GM11168 (cell line): ENCODE results near the gene GALM.
"Not testable (repeated sequence)": the region's sequence is repeated elsewhere in the genome, so short reads cannot be mapped to it uniquely, and the experiment has no call there.

ENCODE experiments used
- in situ Hi-C: fragments of 300-500 bp; cut with MboI; formaldehyde crosslinking; loops from one replicate; pipeline ENCODE4 v1.12.0; 2022; ENCODE audit warnings: low sequenced_read_pairs; ENCODE audit not compliant: unreplicated experiment

The GALM gene

GRCh38 chr2:38671946-38672345 is 6.0 kb downstream of the GALM start:
- in situ Hi-C loops: no loop called here

DNA sequence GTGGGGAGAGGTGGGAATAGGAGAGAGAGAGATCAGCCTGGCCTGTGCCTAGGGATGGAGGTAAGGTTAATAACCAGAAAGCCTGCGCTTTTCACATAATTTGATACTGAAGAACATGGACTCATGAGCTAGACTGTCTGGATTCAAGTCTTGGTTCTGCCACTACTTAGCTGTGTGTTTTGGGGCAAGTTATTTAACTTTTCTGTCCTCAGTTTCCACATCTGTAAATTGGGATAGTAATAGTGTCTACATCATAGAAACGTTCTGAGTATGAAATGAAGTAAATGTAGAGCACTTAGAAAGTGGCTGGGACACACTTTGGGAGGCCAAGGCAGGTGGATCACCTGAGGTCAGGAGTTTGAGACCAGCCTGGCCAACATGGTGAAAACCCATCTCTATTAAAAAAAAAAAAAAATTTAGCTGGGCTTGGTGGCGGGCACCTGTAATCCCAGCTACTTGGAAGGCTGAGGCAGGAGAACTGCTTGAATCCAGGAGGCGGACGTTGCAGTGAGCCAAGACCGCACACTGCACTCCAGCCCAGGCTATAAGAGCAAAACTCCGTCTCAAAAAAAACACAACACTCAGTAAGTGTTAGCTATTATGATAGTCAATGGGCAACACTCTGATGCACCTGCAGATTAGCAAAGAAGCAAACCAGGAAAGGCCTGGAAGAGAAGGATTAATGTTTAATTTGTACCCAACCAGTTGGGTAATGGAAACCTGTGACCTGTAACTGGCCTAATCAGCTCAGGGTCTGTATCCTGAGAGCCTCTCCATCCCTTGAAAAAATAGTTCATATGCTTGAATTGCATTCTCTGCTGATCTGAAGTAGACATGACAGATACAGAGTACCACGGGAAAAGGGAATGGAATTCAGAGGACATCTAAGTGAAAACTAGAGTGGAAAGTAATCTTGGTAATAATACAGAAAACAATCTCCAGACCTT is 6.8 kb downstream of the GALM start:
- in situ Hi-C loops: no loop called here

GRCh38 chr2:38676681-38677080 is 10.8 kb downstream of the GALM start:
- in situ Hi-C loops: no loop called here

DNA sequence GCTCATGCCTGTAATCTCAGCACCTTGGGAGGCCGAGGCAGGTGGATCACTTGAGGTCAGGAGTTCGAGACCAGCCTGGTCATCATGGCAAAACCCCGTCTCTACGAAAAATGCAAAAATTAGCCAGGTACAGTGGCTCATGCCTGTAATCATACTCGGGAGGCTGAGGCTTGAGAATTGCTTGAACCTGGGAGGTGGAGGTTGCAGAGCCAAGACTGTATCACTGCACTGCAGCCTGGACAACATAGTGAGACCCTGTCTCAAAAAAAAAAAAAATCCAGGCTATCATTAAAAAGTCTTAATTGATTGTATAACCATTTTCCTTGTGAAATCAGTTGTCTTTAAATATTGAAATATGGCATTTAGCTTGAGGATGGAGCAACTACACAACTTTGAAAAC is 15.0 kb downstream of the GALM start:
- in situ Hi-C loops: not testable (repeated sequence)

DNA sequence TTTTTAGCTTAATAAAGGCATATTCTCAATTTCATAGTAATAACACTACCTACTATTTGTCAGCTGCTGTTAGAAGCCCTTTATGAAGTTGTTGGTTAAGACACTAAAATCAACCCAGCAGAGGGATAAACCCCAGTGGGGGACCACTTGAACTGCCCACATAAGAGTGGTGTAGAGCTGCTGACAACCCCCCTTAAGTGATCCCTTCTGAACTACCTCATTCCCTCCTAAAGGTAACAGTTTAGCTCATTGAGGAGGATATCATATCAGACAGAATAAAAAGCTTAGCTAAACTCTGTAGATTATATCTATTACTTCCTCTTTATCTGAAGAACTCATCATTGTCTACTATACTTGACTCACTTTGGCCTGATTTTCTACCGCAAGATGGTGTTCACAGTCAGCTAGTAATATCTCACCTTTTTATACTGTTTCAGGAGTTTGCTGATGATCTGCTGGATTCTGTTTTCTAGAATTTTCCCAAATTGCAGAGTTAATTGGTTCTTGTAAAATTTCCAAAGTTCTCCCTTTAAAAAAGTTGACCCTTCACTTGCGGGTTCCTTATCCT is 16.2 kb downstream of the GALM start:
- in situ Hi-C loops: no loop called here

DNA sequence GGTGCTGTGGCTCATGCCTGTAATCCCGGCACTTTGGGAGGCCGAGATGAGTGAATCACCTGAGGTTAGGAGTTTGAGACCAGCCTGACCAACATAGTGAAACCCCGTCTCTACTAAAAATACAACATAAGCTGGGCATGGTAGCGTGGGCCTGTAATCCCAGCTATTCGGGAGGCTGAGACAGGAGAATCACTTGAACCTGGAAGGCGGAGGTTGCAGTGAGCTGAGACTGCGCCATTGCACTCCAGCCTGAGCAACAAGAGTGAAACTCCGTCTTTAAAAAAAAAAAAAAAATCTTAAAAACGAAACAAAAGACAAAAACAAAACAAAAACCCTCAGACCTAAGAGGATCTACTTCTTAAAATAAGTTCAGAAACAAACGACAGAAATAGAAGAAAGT is 16.7 kb downstream of the GALM start:
- in situ Hi-C loops: not testable (repeated sequence)

GRCh38 chr2:38683766-38684165 is 17.9 kb downstream of the GALM start:
- in situ Hi-C loops: no loop called here

DNA sequence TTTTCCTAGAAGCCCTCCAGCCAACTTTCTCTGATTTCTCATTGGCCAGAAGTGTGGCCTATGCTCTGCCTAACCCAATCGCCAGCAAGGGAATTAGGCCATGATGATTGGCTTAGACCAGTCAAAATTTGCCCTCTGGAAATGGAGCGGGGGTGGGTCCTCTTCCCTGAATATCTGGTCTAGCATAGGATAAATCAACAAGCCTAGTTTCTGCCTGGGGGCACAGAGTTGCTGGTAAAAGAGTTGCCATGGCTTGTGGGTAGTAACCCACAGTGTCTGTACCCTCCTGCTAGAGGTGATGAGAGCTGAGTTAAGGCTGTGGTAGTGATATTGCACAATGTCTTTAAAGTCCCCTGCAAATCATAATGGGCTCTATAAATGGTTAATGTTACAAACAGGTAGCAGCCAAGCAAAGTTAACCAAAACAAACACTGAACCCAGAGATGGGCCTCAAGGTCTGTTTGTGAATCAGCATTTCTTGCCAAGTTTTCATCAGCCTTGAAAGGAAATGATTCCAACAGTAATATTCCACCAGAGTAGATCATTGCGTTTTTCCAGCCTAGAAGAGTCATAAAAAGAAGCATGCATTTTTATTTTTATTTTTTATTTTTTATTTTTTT is 19.3 kb downstream of the GALM start:
- in situ Hi-C loops: no loop called here

DNA sequence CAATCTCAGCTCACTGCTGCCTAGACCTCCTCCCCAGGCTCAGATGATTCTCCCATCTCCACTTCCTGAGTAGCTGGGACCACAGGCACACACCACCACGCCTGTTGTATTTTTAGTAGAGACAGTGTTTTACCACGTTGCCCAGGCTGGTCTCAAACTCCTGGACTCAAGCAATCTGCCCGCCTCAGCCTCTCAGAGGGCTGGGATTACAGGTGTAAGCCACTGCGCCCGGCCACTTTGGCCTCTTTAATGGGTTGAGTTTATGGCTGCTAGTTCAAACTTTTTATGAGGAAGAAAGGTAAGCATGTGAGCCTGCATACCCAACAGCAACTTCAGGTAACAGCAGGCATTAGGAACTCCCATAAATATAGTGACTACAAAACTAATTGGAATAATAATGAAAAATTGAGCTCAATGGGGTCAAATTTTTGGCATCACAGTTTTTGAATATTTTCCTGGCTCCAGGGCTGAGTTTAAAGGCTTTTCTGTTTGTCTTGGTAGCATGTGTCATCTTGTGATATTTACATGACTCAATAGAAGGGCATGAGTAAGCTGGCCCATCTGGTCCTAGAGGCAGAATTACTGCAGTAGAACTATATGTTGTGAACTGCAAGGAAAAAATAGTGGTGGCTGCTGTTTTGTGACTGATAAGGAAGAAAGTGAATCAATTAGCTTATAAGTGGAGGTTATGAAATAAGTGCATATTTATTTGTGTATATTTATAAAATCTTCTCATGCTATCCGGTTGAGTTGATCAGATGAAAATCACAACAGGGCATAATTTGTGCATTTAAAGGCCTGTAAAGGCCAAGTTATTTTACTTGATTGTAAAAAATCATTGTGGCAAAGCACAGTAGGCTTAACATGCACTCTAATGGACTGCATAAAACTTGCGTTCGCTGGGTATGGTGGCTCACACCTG is 24.8 kb downstream of the GALM start:
- in situ Hi-C loops: no loop called here

DNA sequence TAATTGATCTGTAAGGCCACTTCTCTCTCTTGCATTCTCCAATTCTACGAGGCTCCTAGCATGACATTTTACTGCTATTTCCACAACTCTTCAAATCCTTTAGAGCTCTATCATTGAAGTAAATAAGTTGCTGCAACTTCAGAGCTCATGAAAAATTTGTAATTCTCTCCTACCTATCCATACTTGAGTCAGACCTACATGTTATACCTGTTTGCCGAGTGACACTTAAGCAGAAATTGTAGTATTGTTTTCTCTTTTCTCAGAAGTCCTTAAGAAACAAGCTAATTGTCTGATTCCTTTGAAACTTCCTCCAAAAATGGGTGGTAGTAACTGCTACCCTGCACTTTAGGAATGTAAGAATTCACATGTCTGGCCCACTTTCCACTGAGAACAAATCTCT is 26.1 kb downstream of the GALM start:
- in situ Hi-C loops: no loop called here

- in situ Hi-C loops: no loop called here
Measured at GRCh38 chr2:38692636-38693318, 26.9 kb downstream of the GALM start.

DNA sequence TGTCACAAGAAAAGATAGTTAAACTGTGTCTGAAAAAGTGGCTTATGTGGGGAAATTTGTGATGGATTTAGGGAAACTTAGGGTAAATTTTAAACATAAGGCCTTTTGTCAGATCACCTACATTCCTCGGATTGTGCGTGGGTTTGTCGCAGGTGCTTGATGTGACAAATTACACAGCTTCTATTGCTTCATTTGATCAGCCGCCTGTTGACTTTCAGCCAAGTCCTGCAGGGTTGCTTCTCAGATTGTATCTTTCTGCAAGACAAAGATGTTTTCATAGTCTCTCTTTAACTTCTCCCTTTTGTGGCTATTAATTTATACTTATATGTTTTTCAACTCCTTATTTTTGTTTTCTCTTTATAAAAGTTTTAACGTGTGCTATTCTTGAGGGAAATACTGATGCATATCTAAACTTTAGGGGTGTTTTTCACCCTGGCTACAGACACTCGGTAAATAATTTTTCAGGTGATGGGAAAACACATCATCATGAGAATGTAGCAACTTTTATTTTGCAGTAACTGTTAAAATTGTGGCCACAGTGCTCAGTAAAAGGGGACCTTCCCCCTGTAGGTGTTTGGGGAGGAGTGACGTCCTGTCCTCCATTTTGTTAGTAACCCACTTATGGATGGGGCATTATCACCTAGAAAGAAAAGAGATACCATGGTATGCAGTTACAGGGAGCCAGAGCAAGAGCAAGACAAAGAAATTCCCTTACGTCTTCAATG is 31.4 kb downstream of the GALM start:
- in situ Hi-C loops: no loop called here

DNA sequence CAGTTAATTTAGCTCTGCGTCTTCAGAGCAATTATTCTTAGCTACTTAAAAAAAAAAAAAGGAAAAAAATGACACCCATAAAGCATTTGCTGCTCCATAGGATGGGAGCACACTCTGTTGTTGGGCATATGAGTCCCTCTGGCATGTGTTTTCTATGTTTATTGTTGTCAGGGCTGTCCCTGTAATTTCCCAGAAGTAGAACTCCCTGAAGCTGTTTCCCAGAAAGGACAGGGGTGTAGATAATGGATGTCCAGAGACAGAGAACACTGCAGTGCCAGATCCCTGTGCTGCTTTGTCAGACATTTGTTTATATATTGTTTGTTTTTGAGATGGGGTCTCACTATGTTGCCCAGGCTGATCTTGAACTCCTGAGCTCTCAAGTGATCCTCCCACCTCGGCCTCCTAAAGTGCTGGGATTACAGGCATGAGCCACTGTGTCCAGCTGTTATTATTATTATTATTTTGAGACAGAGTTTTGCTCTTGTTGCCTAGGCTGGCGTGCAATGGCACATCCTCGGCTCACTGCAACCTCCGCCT is 32.6 kb downstream of the GALM start:
- in situ Hi-C loops: no loop called here

DNA sequence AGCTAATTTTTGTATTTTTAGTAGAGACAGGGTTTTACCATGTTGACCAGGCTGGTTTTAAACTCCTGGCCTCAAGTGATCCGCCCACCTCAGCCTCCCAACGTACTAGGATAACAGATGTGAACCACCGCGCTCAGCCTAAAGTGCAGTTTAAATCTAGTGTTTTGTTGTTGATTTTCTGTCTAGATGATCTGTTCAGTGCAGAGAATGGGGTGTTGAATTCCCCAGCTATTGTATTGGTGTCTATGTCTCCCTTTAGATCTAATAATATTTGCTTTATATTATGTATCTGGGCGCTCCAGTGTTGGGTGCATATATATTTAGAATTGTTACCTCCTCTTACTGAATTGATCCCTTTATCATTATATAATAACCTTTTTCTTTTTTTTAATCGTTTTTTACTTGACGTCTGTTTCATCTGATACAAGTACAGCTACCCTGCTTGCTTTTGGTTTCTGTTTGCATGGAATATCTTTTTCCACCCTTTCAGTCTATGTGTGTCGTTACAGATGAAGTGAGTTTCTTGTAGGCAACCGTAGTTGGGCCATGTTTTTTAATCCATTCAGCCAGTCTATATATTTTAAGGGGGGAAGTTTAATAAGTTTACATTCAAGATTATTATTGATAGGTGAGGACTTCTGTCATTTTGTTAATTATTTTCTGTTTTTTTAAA is 34.3 kb downstream of the GALM start:
- in situ Hi-C loops: no loop called here

GRCh38 chr2:38700881-38701458 is 35.1 kb downstream of the GALM start:
- in situ Hi-C loops: no loop called here

DNA sequence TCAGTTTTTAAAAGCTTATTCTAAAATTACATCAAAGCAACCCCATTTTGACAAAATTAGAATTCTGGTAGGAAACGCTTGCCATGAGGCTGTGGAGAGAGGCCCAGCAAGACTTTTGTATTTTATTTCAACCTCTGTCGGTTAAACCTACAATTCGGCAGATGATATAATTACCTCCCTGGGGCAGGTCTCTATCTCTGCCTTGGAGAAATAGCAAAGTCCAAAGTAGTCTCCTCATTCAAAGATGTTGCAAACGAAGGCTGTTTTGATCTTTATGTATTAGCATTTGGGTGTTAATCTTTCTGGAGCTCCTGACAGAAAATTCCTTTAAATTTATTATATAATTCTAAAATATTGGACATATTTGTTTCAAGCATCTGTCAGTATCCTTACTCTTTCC is 35.6 kb downstream of the GALM start:
- in situ Hi-C loops: no loop called here

DNA sequence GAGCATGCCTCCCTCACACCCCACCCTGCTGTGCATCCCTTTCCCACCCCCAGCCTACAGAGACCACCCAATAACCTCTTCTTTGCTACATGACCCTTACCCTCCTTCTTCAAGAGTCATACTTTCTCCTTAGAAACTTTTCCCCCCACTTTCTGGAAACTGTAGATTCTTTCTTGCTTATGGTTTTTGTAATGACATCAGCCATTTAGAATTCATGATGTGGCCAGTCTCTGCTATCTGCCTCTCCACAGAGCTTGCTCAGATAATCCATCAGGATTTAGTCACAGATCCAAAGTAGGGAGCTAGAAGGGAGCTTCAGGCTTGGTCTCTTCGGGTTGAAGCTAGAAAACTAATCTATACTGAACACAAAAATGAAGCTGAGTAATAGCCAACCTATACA is 36.5 kb downstream of the GALM start:
- in situ Hi-C loops: no loop called here

- in situ Hi-C loops: not testable (repeated sequence)
Measured at GRCh38 chr2:38703336-38703735, 37.4 kb downstream of the GALM start.
